SU-DHL-6 (cell line): ENCODE data around the gene VAPB.

Experiments used
- EZH2phosphoT487 ChIP-seq: fragments of 200-600 bp; sonication (generic), shearing (Covaris generic); conservative IDR thresholded peaks from 2 replicates; pipeline ENCODE4 v1.6.1; 2018; ENCODE audit warnings: mild to moderate bottlenecking, antibody characterized with exemption, low read length, moderate library complexity, mixed read lengths
- TF ChIP-seq, protein P1 (sequence below): fragments of 200-600 bp; sonication (generic); IDR thresholded peaks from one replicate; pipeline ENCODE4 v1.5.1; 2017; ENCODE audit warnings: antibody characterized with exemption, mild to moderate bottlenecking, low read length, moderate library complexity; ENCODE audit not compliant: insufficient read depth, poor library complexity, severe bottlenecking

DNA sequence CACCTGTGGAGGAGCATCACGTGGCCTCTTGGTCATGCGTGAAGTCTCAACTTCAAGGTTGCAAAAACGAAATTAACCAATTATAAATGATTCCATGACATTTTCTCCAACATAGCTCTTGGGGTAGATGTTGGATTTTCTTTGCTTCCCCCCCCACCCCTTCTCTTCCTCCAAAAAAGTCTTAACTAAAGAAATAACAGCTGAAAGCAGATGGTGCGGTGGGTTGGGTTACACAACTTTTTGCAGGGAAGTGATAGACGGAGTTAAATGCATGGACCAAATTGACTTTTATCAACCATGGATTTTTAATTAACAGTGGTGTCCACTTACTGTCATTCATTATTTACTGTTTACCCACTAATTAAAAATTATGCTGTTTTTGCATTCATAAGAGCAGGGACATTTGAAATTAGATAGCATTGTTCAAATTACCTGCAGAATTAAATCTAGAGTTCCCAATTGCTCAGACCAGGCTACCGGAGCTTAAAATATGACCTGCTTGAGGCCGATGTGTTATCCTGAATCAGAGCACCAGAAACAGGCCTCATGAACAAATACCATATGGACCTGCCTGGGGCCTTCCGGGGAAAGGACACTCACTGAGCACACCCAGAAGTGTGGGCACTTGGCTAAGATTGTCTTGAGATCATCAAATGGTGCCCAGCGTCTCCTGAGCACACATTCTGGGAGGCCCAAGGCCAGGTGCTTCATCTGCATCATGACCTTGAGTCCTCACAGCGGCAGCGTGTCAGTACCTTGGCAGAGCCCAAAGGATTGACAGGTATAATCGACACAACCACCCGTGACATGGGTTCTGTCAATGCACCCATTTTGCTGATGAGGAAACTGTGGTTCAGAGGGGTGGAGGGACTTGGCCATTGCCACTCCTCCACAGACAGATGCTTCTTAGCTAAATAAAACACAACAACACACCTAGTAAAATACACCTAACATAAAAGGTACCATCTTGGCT lies 84.7 kb downstream of the VAPB start:
- TF ChIP-seq, protein P1, sequence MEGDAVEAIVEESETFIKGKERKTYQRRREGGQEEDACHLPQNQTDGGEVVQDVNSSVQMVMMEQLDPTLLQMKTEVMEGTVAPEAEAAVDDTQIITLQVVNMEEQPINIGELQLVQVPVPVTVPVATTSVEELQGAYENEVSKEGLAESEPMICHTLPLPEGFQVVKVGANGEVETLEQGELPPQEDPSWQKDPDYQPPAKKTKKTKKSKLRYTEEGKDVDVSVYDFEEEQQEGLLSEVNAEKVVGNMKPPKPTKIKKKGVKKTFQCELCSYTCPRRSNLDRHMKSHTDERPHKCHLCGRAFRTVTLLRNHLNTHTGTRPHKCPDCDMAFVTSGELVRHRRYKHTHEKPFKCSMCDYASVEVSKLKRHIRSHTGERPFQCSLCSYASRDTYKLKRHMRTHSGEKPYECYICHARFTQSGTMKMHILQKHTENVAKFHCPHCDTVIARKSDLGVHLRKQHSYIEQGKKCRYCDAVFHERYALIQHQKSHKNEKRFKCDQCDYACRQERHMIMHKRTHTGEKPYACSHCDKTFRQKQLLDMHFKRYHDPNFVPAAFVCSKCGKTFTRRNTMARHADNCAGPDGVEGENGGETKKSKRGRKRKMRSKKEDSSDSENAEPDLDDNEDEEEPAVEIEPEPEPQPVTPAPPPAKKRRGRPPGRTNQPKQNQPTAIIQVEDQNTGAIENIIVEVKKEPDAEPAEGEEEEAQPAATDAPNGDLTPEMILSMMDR, result no peak
- no peak for TF ChIP-seq EZH2phosphoT487
